CD14-positive monocyte (primary cell): ENCODE results near the gene MTUS2. TPM values are rescaled to one million over a fixed set of nuclear protein-coding genes. Genes with fewer than 3 reads are reported as not detected.
"Not testable (repeated sequence)": the region's sequence is repeated elsewhere in the genome, so short reads cannot be mapped to it uniquely, and the experiment has no call there.

Source experiments
- DNase-seq, 3 donors: peaks; one replicate each; pipeline ENCODE4 v3.0.0-alpha.2; 2011 to 2022
- H2AFZ ChIP-seq: 2 replicates; pipeline ENCODE4 v1.6.0; 2012; ENCODE audit warnings: mild to moderate bottlenecking, low read depth, low read length, inconsistent platforms; ENCODE audit not compliant: insufficient read depth, poor library complexity, severe bottlenecking
- H3K27ac ChIP-seq, 2 donors: 1 replicate in 1 of 2; 2 replicates in 1 of 2; pipeline ENCODE4 v1.5.1; 2012 to 2013; ENCODE audit warnings: low read length in 2 of 2, control low read depth in 1 of 2, inconsistent platforms in 1 of 2, low read depth in 1 of 2, mild to moderate bottlenecking in 1 of 2
- H3K27me3 ChIP-seq, 2 donors: one replicate each; pipeline versions ENCODE4 v1.6.0 to v1.6.1; 2011 to 2013; ENCODE audit warnings: low read length in 2 of 2; ENCODE audit not compliant: control insufficient read depth in 2 of 2, insufficient read depth in 2 of 2
- H3K36me3 ChIP-seq, 2 donors: replicated peaks in 1 of 2; 1 replicate in 1 of 2; 2 replicates in 1 of 2; pipeline versions ENCODE4 v1.5.1 to v1.6.1; 2012 to 2013; ENCODE audit warnings: low read length in 2 of 2, control low read depth in 1 of 2, inconsistent platforms in 1 of 2, mild to moderate bottlenecking in 1 of 2; ENCODE audit not compliant: insufficient read depth in 2 of 2, control insufficient read depth in 1 of 2
- H3K4me1 ChIP-seq, 2 donors: 1 replicate in 1 of 2; 2 replicates in 1 of 2; pipeline versions ENCODE4 v1.5.1 to v1.6.1; 2012 to 2013; ENCODE audit warnings: low read length in 2 of 2, control low read depth in 1 of 2, inconsistent platforms in 1 of 2, mild to moderate bottlenecking in 1 of 2, moderate library complexity in 1 of 2; ENCODE audit not compliant: insufficient read depth in 2 of 2, control insufficient read depth in 1 of 2
- H3K4me2 ChIP-seq: replicated peaks from 2 replicates; pipeline ENCODE3; 2012; ENCODE audit warnings: low read length, moderate library complexity, mild to moderate bottlenecking; ENCODE audit not compliant: poor library complexity, severe bottlenecking; ENCODE audit errors: extremely low read depth
- H3K4me3 ChIP-seq, 3 experiments: fragments of 200-600 bp in 1 of 3; sonication (generic) in 1 of 3; replicated peaks in 1 of 3; 1 replicate in 2 of 3; 2 replicates in 1 of 3; pipeline ENCODE4 v1.5.1; 2011 to 2013; ENCODE audit warnings: low read length in 3 of 3, mild to moderate bottlenecking in 3 of 3, control low read depth in 2 of 3, low read depth in 2 of 3, inconsistent platforms in 1 of 3, moderate library complexity in 1 of 3
- H3K79me2 ChIP-seq: 2 replicates; pipeline ENCODE4 v1.6.0; 2012; ENCODE audit warnings: mild to moderate bottlenecking, control low read depth, inconsistent platforms, low read length, moderate library complexity; ENCODE audit not compliant: insufficient read depth
- H3K9ac ChIP-seq: 2 replicates; pipeline ENCODE4 v1.6.0; 2017; ENCODE audit warnings: low read length, mild to moderate bottlenecking; ENCODE audit not compliant: insufficient read depth, poor library complexity, severe bottlenecking
- H3K9me3 ChIP-seq, 2 donors: replicated peaks in 1 of 2; 1 replicate in 1 of 2; 2 replicates in 1 of 2; pipeline versions ENCODE4 v1.5.1 to v1.6.1; 2012 to 2013; ENCODE audit warnings: low read length in 2 of 2, control low read depth in 1 of 2; ENCODE audit not compliant: control insufficient read depth in 1 of 2, insufficient read depth in 1 of 2
- H4K20me1 ChIP-seq: 2 replicates; pipeline ENCODE4 v1.6.0; 2012; ENCODE audit warnings: mild to moderate bottlenecking, low read length, control low read depth, moderate library complexity; ENCODE audit not compliant: insufficient read depth
- H3K27ac Mint-ChIP-seq, 7 donors: one replicate each; pipeline ENCODE4 v1.8.0; 2020; ENCODE audit warnings: mild to moderate bottlenecking in 7 of 7, mixed read lengths in 7 of 7, moderate library complexity in 6 of 7, inconsistent platforms in 2 of 7
- H3K27me3 Mint-ChIP-seq, 3 donors: one replicate each; pipeline ENCODE4 v1.8.0; 2021 to 2022; ENCODE audit warnings: low read depth in 3 of 3, mild to moderate bottlenecking in 3 of 3, mixed read lengths in 3 of 3, moderate library complexity in 3 of 3, inconsistent platforms in 1 of 3
- H3K36me3 Mint-ChIP-seq, 2 donors: one replicate each; pipeline ENCODE4 v1.8.0; 2020; ENCODE audit warnings: mixed read lengths in 2 of 2, inconsistent platforms in 1 of 2, mild to moderate bottlenecking in 1 of 2
- H3K4me1 Mint-ChIP-seq: one replicate; pipeline ENCODE4 v1.8.0; 2020; ENCODE audit warnings: mild to moderate bottlenecking, mixed read lengths
- H3K4me3 Mint-ChIP-seq, 2 donors: one replicate each; pipeline ENCODE4 v1.8.0; 2020; ENCODE audit warnings: mild to moderate bottlenecking in 2 of 2, mixed read lengths in 2 of 2, moderate library complexity in 1 of 2
- H3K9me3 Mint-ChIP-seq, 7 donors: one replicate each; pipeline ENCODE4 v1.8.0; 2020 to 2022; ENCODE audit warnings: mixed read lengths in 7 of 7, mild to moderate bottlenecking in 6 of 7, moderate library complexity in 6 of 7, inconsistent platforms in 2 of 7
- CTCF ChIP-seq: fragments of 200-600 bp; IDR thresholded peaks from one replicate; pipeline ENCODE4 v1.8.0; 2022; ENCODE audit warnings: antibody characterized with exemption, mild to moderate bottlenecking
- WGBS: methylation state at CpG from one replicate; pipeline ENCODE4 v1.1.5; 2013; ENCODE audit warnings: missing lambda C conversion rate; ENCODE audit not compliant: insufficient coverage; 5-methylcytosine and 5-hydroxymethylcytosine counted together
- intact Hi-C, 2 donors: fragments of 100-400 bp; cut with micrococcal nuclease; formaldehyde crosslinking; loops; one replicate each; pipeline versions ENCODE4 v1.15.0 to v1.15.1; 2023
- polyA plus RNA-seq, 3 donors: library from polyadenylated mRNA; depleted of rRNA in 1 of 3; unstranded in 2 of 3; stranded (reverse) in 1 of 3; fragments of 300-500 nt in 2 of 3; fragments of >200 nt in 1 of 3; fragmentation: Illumina TruSeq in 2 of 3; gene quantifications; 1 replicate in 2 of 3; 2 replicates in 1 of 3; pipeline ENCODE4 v1.2.3, GENCODE V29; 2012 to 2021

Gene MTUS2
- polyA plus RNA-seq, 3 donors = 0.04 TPM; not detected in 2

- Histone ChIP-seq H3K9me3 (peaks cover 15 to 54% of the 10 kb centered on the region in 2 donors), H3K4me3 (no peak overlapping the region), H3K27ac (no peak overlapping the region), H3K79me2 (no peaks in the 10 kb centered on the region), H2AFZ (no peak overlapping the region), H3K27me3 (no peaks in the 10 kb centered on the region), H3K36me3 (no peaks in the 10 kb centered on the region), H3K4me1 (no peaks in the 10 kb centered on the region), H3K4me2 (no peak overlapping the region), H4K20me1 (no peaks in the 10 kb centered on the region), H3K9ac (no peak overlapping the region)
- Mint-ChIP-seq H3K4me1 (no peaks in the 10 kb centered on the region), H3K27ac (no peak overlapping the region), H3K36me3 (no peaks in the 10 kb centered on the region), H3K9me3 (peaks cover 29 to 64% (median 44%) of the 10 kb centered on the region in 7 donors), H3K27me3 (no peaks in the 10 kb centered on the region), H3K4me3 (no peak overlapping the region)
- DNase-seq = no peak
- TF ChIP-seq CTCF = no peak
- WGBS = 68% methylated on average over 7 of the region's 7 CpGs
- intact Hi-C loops = no loop called here
Observed at GRCh38 chr13:29336356-29336755, 516.2 kb downstream of the MTUS2 start.

DNA sequence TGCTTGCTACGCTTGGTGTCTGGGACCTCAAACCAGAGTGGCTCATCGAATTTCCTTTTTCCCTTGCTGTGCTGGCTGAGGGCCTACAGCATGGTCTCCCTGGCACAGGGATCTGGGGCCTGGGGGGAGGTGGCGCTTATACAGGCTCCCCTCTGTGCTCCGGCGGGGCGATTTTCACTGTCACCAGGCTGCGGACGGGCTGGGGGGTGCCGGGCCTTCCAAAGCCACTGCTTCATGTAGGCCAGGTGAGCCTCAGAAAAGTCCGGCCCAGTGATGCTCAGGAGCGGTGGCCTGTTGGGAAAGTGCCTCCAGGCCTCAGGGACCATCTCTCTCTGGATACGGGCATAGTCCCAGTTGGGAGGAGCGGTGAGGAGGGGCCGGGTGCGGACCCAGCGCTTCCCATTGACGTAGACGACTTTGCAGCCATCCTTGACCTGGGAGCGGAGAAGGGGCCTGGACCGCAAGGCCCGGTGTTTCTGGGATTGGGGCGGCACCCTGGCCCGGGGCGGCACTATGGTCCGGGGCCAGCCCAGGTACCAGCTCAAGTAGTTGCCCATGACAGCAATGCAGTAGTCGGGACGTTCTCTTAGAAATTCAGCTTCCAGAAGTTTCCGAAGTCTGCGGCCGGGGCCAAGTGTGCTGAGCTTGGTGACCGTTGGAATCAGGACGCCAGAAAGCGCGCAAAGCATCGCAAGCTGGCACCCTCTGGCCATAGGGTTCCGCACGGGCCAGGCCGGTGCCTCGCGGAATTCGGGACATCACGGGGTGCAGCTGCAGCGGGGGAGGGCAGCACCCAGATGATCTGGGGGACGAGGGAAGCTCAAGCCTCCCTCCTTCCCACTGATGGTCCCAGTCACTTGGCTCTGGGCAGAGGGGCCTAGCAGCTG lies 519.5 kb downstream of the MTUS2 start:
- Histone ChIP-seq H3K9ac (no peak overlapping the region), H3K27me3 (no peaks in the 10 kb centered on the region), H3K79me2 (no peaks in the 10 kb centered on the region), H3K9me3 (peaks cover 15 to 45% of the 10 kb centered on the region in 2 donors), H3K36me3 (no peaks in the 10 kb centered on the region), H3K27ac (no peak overlapping the region), H3K4me2 (no peak overlapping the region), H4K20me1 (no peaks in the 10 kb centered on the region), H2AFZ (no peak overlapping the region), H3K4me3 (no peak overlapping the region), H3K4me1 (no peaks in the 10 kb centered on the region)
- Mint-ChIP-seq H3K4me3 (no peak overlapping the region), H3K27me3 (no peaks in the 10 kb centered on the region), H3K27ac (no peak overlapping the region), H3K4me1 (no peaks in the 10 kb centered on the region), H3K36me3 (no peaks in the 10 kb centered on the region), H3K9me3 (peaks cover 15 to 43% (median 33%) of the 10 kb centered on the region in 7 donors)
- 96% methylated on average over 42 of the region's 44 CpGs for WGBS
- no peak for TF ChIP-seq CTCF
- intact Hi-C loops = no loop called here
- no peak for DNase-seq

DNA sequence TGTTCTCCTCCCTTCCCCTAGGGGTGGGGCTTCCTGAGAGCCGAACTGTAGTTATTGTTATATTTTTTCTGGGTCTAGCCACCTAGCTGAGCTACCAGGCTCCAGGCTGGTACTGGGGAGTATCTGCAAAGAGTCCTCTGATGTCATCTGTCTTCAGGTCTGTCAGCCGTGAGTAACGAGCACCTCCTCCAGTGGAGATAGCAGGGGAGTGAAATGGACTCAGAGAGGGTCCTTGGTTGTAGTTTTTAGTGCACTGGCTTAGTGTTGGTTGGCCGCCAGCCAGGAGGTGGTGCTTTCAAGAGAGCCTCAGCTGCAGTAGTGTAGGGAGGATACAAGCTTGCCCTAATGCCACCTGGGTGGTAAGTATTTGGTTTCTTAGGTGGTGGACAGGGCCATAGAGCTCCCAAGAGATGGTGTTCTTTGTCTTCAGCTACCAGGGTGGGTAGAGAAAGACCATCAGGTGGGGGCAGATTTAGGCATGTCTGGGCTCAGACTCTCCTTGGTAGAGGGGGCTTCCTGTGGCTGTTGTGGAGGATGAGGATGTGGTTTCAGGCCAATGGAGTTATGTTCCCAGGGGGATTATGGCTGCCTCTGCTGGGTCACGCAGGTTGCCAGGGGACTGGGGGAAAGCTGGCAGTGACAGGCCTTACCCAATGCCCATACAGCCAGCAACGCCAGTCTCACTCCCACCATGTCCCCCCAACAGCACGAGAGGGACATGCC lies 525.9 kb downstream of the MTUS2 start:
- not testable (repeated sequence) for H3K4me3 Mint-ChIP-seq, H3K9ac ChIP-seq
- 90% methylated on average over 3 of the region's 7 CpGs for WGBS

More for the DNA sequence above, 525.9 kb downstream of the MTUS2 start:
- not testable (repeated sequence) for DNase-seq, H3K27ac Mint-ChIP-seq, H3K27me3 ChIP-seq, H3K4me2 ChIP-seq, H4K20me1 ChIP-seq, H3K9me3 ChIP-seq, H3K79me2 ChIP-seq, H3K4me1 ChIP-seq, H3K27me3 Mint-ChIP-seq, H2AFZ ChIP-seq, H3K4me3 ChIP-seq, H3K36me3 Mint-ChIP-seq, H3K27ac ChIP-seq, H3K36me3 ChIP-seq, H3K4me1 Mint-ChIP-seq
- intact Hi-C loops = loop anchor here in 1 of 2 donors (5.0 kb wide), 1 partner anchor 134 kb away; no protein-coding TSS in a partner anchor
- peaks cover 2 to 16% (median 6%) of the 10 kb centered on the region in 7 donors for H3K9me3 Mint-ChIP-seq
